ENCODE data around the gene TRPM6.
"Not testable (repeated sequence)": the region's sequence is repeated elsewhere in the genome, so short reads cannot be mapped to it uniquely, and the experiment has no call there.

The TRPM6 gene, protein sequence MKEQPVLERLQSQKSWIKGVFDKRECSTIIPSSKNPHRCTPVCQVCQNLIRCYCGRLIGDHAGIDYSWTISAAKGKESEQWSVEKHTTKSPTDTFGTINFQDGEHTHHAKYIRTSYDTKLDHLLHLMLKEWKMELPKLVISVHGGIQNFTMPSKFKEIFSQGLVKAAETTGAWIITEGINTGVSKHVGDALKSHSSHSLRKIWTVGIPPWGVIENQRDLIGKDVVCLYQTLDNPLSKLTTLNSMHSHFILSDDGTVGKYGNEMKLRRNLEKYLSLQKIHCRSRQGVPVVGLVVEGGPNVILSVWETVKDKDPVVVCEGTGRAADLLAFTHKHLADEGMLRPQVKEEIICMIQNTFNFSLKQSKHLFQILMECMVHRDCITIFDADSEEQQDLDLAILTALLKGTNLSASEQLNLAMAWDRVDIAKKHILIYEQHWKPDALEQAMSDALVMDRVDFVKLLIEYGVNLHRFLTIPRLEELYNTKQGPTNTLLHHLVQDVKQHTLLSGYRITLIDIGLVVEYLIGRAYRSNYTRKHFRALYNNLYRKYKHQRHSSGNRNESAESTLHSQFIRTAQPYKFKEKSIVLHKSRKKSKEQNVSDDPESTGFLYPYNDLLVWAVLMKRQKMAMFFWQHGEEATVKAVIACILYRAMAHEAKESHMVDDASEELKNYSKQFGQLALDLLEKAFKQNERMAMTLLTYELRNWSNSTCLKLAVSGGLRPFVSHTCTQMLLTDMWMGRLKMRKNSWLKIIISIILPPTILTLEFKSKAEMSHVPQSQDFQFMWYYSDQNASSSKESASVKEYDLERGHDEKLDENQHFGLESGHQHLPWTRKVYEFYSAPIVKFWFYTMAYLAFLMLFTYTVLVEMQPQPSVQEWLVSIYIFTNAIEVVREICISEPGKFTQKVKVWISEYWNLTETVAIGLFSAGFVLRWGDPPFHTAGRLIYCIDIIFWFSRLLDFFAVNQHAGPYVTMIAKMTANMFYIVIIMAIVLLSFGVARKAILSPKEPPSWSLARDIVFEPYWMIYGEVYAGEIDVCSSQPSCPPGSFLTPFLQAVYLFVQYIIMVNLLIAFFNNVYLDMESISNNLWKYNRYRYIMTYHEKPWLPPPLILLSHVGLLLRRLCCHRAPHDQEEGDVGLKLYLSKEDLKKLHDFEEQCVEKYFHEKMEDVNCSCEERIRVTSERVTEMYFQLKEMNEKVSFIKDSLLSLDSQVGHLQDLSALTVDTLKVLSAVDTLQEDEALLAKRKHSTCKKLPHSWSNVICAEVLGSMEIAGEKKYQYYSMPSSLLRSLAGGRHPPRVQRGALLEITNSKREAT (N-terminal part only)

DNA sequence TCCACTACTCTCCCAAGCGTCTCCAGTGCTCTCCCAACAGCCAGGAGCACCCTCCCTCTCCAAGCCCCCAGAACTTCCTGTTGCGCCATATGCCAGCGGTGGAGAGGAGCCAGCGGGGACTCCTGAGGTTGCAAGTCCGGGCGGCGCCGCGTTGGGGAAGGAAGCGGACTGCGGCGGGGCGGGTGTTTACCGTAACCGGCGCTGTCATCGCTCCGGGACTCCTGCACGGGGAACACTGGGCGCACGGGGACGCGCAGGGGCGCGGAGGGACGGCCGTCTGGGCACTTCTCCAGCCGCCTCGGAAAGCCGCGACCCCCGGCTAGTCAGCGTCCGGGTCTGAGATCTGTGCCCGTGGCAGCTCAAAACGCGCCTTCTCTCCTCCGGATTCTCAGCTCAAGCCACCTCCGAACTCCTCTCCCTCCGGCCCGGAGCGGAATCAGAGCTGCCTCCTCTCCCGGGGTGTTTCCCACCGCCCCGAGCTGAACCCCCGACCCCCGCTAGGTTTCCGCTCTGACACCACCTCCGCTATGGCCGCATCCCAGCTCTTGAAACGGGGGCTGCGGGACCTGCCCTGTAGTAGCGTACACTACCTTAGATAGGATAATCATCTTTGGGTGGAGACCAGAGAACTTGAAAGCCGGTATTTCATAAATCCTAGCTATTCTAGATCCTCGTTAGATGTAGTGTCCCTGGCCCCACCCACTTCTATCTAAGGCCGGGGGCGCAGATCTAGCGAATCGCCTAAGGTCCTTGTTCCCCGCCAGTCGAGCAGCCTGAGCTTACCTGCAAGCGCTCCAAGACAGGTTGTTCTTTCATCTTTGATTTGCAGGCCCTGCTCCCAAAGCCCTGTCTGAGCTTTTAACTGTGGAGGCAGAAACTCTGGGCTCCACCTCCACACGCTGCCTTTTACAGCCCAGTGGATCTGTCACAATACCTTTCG, at the start of gene TRPM6:
TRPM6 (minus strand) TSS at position 881 of the 940 bp plus-strand sequence; CDS start at position 816, 65 bp downstream.
- peak; percentile 44 for DNase-seq

DNA sequence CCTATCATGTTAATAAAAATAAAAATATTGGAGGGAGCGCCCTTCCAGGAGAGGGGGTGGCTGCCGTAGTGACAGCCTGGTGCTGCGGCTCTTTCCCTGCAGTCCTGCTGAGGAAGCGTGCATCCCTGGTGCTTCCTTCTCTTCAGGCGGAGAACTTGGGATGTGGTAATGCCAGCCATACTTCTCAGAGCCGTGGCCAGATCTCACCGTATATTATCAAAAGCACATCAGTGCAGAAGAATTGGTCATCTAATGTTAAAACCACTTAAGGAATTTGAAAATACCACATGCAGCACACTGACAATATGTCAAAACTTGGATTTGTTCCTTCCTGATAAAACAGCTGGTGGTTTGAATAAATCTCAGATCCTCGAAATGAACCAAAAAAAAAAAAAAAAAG, 47.3 kb upstream of the TRPM6 start:
- no peak for DNase-seq

DNA sequence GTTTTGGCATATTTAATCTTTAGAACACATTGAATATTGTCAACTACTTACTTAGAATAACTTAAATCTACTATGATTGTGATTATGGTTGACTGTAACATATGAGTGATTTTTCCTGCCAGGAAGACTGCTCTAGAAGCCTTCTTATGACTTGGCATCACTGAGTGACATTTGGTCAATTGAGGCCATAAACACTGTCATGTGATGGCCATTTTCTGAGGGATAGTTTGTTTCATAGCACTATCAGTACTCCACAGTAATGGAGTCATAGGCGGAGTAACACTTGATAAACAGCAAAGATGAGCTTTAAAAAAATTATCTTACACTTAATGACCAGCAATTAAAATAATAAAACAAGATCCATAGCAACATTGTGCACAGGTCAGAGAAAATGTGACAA, 34.0 kb upstream of the TRPM6 start:
- no peak for DNase-seq

DNA sequence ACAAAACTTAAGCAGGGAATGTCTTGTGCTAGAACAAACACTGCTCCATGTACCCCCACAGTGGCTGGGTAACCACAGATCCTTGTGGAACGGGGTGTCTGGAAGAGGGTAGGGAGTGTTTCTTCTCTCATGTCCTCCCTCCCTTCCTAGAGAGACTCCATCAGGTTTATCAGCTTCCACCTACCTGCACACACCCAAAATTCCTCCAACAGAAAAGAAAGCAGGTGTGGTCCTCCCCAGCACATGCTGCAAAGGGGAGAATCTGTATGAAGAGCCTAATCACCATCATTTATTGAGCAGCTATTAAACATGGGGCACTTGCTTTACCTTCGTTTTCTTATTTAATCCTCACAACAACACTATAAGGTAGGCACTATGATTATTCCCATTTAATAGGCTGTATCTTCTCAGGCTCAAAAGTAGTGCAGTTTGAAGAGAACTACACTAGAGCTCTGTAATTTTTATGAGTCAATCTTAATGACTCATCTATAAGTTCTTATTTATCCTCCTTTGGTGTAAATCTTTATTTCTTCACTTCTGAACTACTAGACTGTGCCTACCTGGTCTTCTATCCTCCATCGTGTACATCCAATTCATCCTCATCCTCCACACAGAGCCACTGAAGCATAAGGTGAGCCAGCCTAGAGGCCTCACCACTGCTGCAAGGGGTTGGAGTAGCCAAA, 33.4 kb upstream of the TRPM6 start:
- no peak for DNase-seq

DNA sequence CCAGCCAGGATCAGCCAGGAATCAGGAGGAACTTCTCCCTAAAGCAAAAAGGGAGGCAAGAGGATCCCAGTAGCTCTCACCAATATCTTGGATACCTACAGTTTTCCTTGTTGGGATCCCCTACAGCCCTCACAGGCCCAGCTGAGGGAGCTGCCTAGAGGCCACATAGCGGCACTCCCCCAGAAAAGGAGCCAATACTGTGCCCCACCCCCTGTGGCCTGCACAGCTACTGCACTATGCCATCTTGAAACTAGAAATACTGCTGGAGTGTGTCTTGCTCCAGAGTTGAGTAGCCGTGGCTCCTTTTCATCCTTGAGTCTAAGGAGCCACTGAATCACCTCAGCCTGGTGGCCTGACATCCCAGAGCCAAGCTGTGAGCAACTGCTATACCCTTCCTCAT, 22.3 kb upstream of the TRPM6 start:
- DNase-seq: no peak

DNA sequence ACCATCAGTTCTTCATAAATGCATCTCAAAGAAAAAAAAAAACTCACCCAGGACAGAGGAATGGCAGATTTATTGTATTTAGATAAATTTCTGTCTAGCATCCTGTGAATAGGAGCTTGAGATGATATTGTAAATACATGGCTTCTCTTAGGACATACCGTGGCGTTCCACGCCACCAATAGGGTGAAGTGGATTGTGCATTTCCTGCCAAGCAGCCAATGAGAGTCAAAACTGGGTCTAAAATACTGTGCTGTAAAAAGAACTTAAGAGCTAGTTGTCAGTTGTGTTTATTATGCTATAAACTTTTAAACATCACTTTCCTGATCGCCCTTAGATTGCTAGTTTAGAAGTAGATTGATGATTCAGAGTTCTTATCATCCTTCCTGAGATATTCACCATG, 20.9 kb upstream of the TRPM6 start:
- DNase-seq: no peak

DNA sequence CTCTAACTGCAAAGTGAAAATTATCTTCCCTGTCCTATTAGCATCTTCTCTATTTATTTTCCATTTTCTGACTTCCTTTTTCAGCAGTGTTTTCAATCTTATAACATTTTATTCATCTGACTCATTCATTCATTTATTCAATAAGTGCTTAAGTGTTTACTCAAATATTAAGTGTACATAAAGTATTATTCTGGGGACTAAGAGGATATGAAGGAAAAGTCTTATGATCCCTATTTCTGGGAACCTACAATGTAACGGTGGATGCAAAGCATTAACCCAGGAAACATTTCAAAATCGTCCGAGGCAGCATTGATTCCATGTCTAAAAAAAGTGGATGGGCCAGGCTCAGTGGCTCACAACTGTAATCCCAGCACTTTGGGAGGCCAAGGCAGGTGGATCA, 19.4 kb upstream of the TRPM6 start:
- DNase-seq: no peak

DNA sequence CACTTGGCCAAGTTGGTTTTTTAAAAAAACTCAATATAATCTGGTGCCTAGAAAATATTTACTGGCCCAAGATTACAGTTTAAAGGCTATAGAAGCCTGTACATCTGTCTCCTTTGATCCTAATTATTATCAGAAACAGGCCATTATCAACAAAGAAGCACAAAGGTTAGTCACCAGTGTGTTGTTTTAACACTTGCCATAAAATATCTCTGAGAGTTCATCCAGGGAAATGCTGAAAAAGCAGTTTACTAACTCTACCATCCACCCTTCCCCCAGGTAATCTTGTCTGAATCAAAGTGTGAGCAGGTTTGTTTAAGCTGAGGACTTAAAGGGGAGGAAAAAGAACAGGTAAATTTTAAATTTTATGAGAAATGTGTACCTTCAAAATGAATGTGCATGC, 13.3 kb upstream of the TRPM6 start:
- no peak for DNase-seq

DNA sequence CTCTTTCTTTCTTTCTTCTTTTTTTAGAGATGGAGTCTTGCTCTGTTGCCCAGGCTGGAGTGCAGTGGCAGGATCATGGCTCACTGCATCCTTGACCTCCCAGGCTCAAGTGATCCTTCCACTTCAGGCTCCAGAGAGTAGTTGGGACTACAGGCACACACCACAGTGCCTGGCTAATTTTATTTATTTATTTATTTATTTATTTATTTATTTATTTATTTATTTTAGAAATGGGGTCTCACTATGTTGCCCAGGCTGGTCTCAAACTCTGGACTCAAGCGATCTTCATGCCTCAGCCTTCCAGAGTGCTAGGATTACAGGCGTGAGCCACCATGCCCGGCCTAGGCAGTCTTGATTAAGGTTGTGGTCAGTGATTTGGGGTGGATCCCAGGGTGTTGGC, 728 bp upstream of the TRPM6 start:
- not testable (repeated sequence) for DNase-seq

DNA sequence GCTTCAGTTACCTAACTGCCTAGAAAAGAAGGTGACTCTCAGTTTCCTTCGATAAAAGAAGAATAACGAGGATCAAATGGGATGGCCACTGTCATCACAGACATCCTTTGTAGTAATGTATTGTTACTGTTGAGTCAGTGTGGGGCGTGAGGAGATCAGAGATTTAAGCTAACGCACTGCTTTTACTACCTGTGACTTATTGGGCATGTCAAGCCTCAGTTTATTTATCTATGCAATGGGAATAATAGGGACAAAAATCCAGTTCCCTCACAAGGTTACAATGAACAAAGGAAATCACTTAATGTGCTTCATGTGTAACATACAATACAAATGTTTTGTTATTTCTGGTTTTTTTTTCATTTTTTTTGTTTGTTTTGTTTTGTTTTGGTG, 255 bp upstream of the TRPM6 start:
- DNase-seq: no peak

DNA sequence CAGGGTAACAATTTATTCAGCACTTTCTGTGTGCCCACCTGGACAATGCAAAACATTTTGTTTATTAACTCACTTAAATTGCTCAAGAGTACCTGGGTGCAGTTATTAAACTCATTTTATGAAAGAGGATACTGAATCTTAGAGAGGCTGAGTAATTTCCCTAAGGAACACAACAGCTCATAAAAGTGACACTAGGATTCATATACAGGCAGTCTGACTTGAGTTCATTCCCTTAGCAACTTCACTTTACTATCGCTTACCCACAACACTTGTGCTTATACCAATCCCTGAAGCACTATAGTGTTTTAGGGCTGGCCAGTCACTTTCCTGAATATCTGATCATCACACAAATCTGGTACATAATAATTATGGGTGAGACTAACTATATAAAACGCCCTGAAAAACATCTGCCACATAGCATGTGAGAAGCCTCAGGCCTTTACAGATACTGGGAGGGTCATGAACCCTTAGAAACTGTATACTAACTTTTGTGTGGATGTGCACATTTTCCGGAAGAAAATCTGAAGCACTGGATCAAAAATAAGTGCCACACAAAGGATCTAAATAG, 11.3 kb downstream of the TRPM6 start:
- no peak for DNase-seq

DNA sequence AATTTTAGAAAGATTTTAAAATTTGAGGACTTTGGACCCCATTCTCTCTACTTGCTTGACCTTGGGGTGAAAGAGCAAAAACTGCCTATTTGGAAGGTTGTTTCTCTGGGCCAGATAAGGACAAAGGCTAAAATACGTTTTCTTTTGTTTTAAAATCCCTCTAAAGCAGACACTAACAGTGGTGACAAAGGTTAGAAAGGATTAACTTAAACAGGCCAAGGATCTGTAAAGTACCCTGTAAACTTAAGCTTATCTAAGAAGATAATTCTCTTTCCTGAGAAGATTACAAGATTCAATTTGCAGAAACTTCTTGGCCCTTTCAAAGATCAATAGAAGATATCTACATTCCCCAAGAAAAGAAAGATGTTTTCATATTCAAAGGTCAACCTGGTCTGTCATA, 12.1 kb downstream of the TRPM6 start:
- DNase-seq: no peak

DNA sequence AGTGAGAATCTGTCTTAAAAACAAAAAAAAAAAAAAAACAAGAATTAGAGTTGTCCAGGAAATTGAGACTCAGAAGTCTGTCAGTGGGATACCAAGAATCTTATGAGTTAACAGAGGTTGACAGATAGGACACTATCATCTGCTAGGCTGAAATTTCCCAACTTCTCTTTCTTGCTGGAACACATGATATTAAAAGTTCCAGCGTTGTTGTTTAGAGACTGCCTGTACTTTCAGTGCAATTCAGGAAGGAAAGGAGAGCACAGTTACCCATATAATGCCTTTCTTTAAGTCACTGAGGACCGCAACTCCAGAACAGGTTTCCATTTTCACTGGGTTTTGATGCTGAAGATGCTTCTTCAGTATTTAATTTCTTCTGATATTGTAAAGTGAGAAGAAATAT, 13.5 kb downstream of the TRPM6 start:
- no peak for DNase-seq

DNA sequence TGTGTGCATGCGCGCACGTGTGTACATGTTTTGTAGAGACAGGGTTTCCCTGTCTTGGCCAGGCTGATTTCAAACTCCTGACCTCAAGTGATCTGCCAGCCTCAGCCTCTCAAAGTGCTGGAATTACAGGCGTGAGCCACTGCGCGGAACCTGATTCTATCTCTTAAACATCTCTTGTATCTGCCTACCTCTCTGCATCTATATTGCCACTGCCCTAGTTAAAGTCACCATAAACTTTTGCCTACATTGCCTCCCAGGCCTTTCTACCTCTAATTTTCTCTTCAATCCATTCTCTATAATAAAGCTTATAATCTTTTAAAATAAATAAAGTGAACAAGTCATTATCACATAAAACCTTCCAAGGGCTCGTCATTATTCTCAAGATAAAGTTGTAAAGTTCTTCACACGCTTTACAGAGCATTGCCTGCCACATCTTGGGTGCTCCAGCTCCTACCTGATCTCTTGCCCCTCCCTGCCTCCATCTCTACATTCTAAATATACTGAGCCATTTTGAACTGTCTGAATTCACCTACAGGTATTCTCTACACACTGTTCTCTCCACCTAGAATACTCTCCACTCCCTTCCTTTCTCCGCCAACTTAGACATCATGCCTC, 15.0 kb downstream of the TRPM6 start:
- no peak for DNase-seq

DNA sequence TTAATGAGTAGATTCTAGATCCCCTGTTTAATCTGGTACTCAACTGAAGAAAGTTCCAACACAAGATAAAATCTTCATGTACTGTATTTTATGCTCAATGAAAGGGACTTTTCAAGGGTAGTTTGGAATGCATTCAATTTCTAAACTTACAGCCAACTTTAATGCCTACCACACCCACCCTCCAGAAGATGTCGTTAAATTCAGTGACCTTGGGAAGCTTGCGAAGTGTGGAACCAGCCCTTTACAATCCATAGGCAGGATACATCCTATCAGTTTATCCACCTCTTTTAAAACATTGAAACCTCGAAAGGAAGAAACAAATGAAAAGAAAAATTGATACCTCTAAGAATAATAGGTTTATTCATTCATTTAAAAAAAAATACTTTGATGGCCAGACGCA, 20.2 kb downstream of the TRPM6 start:
- no peak for DNase-seq

DNA sequence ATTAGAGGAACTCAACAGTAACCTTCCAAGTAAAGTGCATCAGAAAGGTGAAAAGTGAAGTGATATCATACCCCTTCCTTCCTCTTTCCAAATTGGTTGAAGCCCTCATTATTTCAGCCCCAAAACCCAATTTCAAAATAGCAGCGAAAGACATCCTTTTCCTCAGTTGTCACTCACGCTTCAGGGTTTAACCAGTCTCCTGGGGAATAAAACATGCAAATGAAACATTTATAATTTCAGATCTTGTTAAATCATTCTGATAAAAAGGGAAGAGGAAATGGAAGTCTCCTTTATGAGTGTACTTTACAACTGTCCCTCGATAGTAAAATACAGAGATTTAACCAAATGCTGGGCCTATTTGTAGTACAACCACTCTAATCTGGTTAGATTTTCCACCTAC, 22.5 kb downstream of the TRPM6 start:
- peak; percentile 5 for DNase-seq

DNA sequence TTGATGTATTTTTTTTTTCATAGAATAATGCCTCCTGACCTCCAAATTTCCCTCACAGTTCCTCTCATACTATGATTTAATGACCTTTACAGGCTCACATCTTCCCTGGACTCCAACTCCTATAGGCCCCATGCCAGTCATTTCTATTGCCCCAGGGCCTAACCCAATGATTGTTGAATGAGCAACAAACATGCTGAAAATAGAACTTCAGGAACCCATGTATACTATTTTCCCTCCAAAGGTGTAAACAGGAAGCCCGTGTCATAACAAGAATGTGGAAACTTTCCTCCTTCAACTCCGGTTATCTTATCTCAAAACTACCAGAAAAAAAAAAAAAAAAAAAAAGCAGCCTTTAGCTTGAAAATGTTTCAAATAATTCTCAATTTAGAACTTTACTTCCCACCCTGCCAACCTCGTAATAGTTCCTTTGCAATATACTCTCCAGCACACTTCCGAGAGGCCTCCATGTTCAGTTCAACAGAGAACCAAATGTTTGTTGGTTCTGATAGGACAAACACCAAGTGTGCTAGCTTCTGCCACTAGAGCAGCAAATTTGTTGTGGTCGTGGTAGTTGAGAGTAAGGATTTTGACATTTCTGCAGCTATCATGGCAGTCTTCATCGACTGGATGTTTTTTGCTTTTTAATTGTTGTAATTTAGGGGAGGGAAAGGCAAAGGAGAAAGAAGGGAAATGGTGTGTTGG, 25.8 kb downstream of the TRPM6 start:
- no peak for DNase-seq

DNA sequence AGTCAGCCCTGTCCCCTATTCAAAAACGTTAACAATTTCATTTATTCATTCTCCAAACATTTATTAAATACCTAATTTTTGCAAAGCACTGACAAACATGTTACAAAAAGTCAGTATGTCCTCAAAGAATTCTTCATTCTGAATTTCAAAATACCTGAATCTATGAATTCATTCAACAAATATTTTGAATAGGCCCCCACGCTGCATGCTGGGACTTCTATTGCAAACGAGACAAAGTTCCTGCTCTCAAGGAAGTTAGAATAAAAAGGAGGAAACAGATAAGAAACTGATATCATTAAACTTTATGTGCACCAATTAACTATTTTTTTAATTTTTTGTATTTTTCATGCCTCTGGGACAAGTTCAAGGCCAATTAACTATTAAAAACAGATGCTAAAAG, 26.6 kb downstream of the TRPM6 start:
- no peak for DNase-seq

DNA sequence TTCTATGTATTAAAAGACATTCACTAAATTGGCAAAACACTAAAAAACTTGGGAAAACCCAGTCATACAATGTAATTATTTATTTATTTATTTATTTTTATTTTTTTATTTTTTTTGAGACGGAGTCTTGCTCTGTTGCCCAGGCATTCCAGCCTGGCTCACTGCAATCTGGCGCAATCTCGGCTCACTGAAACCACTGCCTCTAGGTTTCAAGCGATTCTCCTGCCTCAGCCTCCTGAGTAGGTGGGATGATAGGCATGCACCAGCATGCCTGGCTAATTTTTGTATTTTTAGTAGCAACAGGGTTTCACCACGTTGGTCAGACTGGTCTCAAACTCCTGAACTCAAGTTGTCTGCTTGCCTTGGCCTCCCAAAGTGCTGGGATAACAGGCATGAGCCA, 27.5 kb downstream of the TRPM6 start:
- DNase-seq: not testable (repeated sequence)

DNA sequence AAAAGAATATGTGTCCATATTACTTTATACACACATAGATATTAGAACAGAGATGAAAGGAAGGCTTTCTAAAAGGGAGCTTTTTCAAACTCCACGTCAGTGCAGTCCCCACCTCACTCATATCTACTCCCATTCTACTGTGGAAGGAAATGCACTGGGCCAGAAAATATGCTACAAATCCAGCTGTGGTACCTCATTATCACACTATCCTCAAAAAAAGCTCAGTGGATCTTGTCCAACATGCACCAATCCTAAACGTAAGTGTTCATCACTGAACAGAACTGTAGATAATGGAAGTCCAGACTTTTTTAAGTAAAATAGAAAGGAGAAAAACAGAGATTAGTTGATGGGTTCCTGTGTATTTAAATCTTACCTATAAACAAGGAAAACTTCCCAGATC, 27.9 kb downstream of the TRPM6 start:
- DNase-seq: no peak

All from inflammatory macrophage treated with lipopolysaccharide for 4 hours (primary cell).